ENCODE results near the gene LILRB1.

Gene LILRB1

GRCh38 chr19:54608792-54609191 is 21.5 kb upstream of the LILRB1 start:
- H3K79me1 ChIP-seq (ENCODE audit: low read length) = no peaks in the 10 kb centered on the region
- H3K9me3 ChIP-seq (ENCODE audit: insufficient read depth, low read depth, low read length) = peaks cover 31% of the 10 kb centered on the region
- WGBS (ENCODE audit: extremely low coverage, insufficient coverage, insufficient read length) = no CpG with 5 or more reads among the region's 15 CpGs
- no peak overlapping the region for H3K4me2 ChIP-seq (ENCODE audit: low read length)
- H4K8ac ChIP-seq (ENCODE audit: low read depth, low read length) = no peak overlapping the region
- no peak overlapping the region for H4K12ac ChIP-seq (ENCODE audit: low read depth, low read length)
- no peak overlapping the region for H4K91ac ChIP-seq (ENCODE audit: low read depth, low read length)
- H3K23ac ChIP-seq (ENCODE audit: low read length) = no peak overlapping the region
- H3K4ac ChIP-seq (ENCODE audit: low read depth, low read length) = no peak overlapping the region
- H2AFZ ChIP-seq (ENCODE audit: insufficient read depth, low read length, poor library complexity) = no peak overlapping the region
- no peaks in the 10 kb centered on the region for H3K79me2 ChIP-seq (ENCODE audit: control insufficient read depth, insufficient read depth, low read length, poor library complexity)
- no peak for DNase-seq
- no peak overlapping the region for H2BK12ac ChIP-seq (ENCODE audit: low read length)
- no peak overlapping the region for H3K14ac ChIP-seq (ENCODE audit: low read length)
- H2AK5ac ChIP-seq (ENCODE audit: low read length) = no peak overlapping the region
- no peaks in the 10 kb centered on the region for H3K4me1 ChIP-seq (ENCODE audit: control insufficient read depth in 1 of 2, insufficient read depth in 2 of 2, low read length in 2 of 2)
- no peak overlapping the region for H3K27ac ChIP-seq (ENCODE audit: low read depth, low read length)
- no peak overlapping the region for H3K18ac ChIP-seq (ENCODE audit: low read length)
- H3K4me3 ChIP-seq (ENCODE audit: low read depth, low read length) = peak overlapping the region; percentile 39
- H2BK120ac ChIP-seq (ENCODE audit: insufficient read depth, low read length, poor library complexity) = no peak overlapping the region
- no peaks in the 10 kb centered on the region for H3K27me3 ChIP-seq (ENCODE audit: insufficient read depth, low read length)
- no peak overlapping the region for H3K9ac ChIP-seq (ENCODE audit: low read length)
- H3K36me3 ChIP-seq (ENCODE audit: control insufficient read depth in 1 of 2, insufficient read depth in 2 of 2, low read length in 2 of 2) = no peaks in the 10 kb centered on the region
- no peak overlapping the region for H2BK5ac ChIP-seq (ENCODE audit: low read depth, low read length, poor library complexity)

DNA sequence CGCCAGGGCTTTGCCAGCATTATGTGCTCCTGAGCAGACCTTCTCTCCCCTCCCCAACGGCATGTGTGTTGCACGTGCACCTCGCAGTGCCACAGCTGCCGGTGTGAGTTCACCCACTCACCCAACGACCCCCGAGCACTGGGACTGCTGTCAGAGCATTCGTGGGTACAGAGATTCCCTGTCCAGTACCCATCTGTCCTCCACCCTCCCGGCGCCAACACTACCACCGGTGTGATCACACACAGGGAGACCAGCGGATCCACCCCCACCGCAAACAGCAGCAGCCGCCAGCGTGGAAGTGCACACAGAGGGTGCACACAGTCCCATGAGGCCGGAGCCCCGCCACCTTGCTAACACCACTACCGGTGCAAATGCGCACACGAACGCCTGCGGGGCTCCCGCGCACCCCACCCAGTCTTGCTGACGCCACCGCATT is 20.9 kb upstream of the LILRB1 start:
- WGBS (ENCODE audit: extremely low coverage, insufficient coverage, insufficient read length) = no CpG with 5 or more reads among the region's 26 CpGs
- Histone ChIP-seq H2BK12ac (ENCODE audit: low read length) (no peak overlapping the region), H3K14ac (ENCODE audit: low read length) (no peak overlapping the region), H3K18ac (ENCODE audit: low read length) (no peak overlapping the region), H3K4me2 (ENCODE audit: low read length) (no peak overlapping the region), H3K4me1 (ENCODE audit: control insufficient read depth in 1 of 2, insufficient read depth in 2 of 2, low read length in 2 of 2) (no peaks in the 10 kb centered on the region), H3K27ac (ENCODE audit: low read depth, low read length) (no peak overlapping the region), H2BK5ac (ENCODE audit: low read depth, low read length, poor library complexity) (no peak overlapping the region), H3K4ac (ENCODE audit: low read depth, low read length) (no peak overlapping the region), H2AK5ac (ENCODE audit: low read length) (no peak overlapping the region), H3K4me3 (ENCODE audit: low read depth, low read length) (no peak overlapping the region), H4K12ac (ENCODE audit: low read depth, low read length) (no peak overlapping the region), H3K23ac (ENCODE audit: low read length) (no peak overlapping the region), H3K9me3 (ENCODE audit: insufficient read depth, low read depth, low read length) (peaks cover 31% of the 10 kb centered on the region), H4K91ac (ENCODE audit: low read depth, low read length) (no peak overlapping the region), H2AFZ (ENCODE audit: insufficient read depth, low read length, poor library complexity) (no peak overlapping the region), H4K8ac (ENCODE audit: low read depth, low read length) (no peak overlapping the region), H3K79me2 (ENCODE audit: control insufficient read depth, insufficient read depth, low read length, poor library complexity) (no peaks in the 10 kb centered on the region), H3K9ac (ENCODE audit: low read length) (no peak overlapping the region), H3K27me3 (ENCODE audit: insufficient read depth, low read length) (no peaks in the 10 kb centered on the region), H3K36me3 (ENCODE audit: control insufficient read depth in 1 of 2, insufficient read depth in 2 of 2, low read length in 2 of 2) (no peaks in the 10 kb centered on the region), H3K79me1 (ENCODE audit: low read length) (no peaks in the 10 kb centered on the region), H2BK120ac (ENCODE audit: insufficient read depth, low read length, poor library complexity) (no peak overlapping the region)
- DNase-seq = no peak

GRCh38 chr19:54612428-54612827 is 17.9 kb upstream of the LILRB1 start:
- Histone ChIP-seq H2BK120ac (ENCODE audit: insufficient read depth, low read length, poor library complexity) (no peak overlapping the region), H3K27me3 (ENCODE audit: insufficient read depth, low read length) (no peaks in the 10 kb centered on the region), H3K9me3 (ENCODE audit: insufficient read depth, low read depth, low read length) (peaks cover 25% of the 10 kb centered on the region), H3K4ac (ENCODE audit: low read depth, low read length) (no peak overlapping the region), H3K23ac (ENCODE audit: low read length) (no peak overlapping the region), H3K79me2 (ENCODE audit: control insufficient read depth, insufficient read depth, low read length, poor library complexity) (no peaks in the 10 kb centered on the region), H3K14ac (ENCODE audit: low read length) (no peak overlapping the region), H2AFZ (ENCODE audit: insufficient read depth, low read length, poor library complexity) (no peak overlapping the region), H3K27ac (ENCODE audit: low read depth, low read length) (no peak overlapping the region), H3K18ac (ENCODE audit: low read length) (no peak overlapping the region), H4K8ac (ENCODE audit: low read depth, low read length) (no peak overlapping the region), H3K79me1 (ENCODE audit: low read length) (no peaks in the 10 kb centered on the region), H3K9ac (ENCODE audit: low read length) (no peak overlapping the region), H3K36me3 (ENCODE audit: control insufficient read depth in 1 of 2, insufficient read depth in 2 of 2, low read length in 2 of 2) (no peaks in the 10 kb centered on the region), H3K4me2 (ENCODE audit: low read length) (no peak overlapping the region), H2BK5ac (ENCODE audit: low read depth, low read length, poor library complexity) (no peak overlapping the region), H4K12ac (ENCODE audit: low read depth, low read length) (no peak overlapping the region), H3K4me3 (ENCODE audit: low read depth, low read length) (no peak overlapping the region), H3K4me1 (ENCODE audit: control insufficient read depth in 1 of 2, insufficient read depth in 2 of 2, low read length in 2 of 2) (no peaks in the 10 kb centered on the region), H2AK5ac (ENCODE audit: low read length) (no peak overlapping the region), H2BK12ac (ENCODE audit: low read length) (no peak overlapping the region), H4K91ac (ENCODE audit: low read depth, low read length) (no peak overlapping the region)
- no peak for DNase-seq
- WGBS (ENCODE audit: extremely low coverage, insufficient coverage, insufficient read length) = no CpG with 5 or more reads among the region's 1 CpG

- Histone ChIP-seq H3K9me3 (ENCODE audit: insufficient read depth, low read depth, low read length) (peaks cover 4% of the 10 kb centered on the region), H3K4me3 (ENCODE audit: low read depth, low read length) (no peak overlapping the region), H3K36me3 (ENCODE audit: control insufficient read depth in 1 of 2, insufficient read depth in 2 of 2, low read length in 2 of 2) (no peaks in the 10 kb centered on the region), H3K4me1 (ENCODE audit: control insufficient read depth in 1 of 2, insufficient read depth in 2 of 2, low read length in 2 of 2) (no peaks in the 10 kb centered on the region), H3K79me2 (ENCODE audit: control insufficient read depth, insufficient read depth, low read length, poor library complexity) (no peaks in the 10 kb centered on the region), H3K27me3 (ENCODE audit: insufficient read depth, low read length) (no peaks in the 10 kb centered on the region), H3K9ac (ENCODE audit: low read length) (no peak overlapping the region), H3K23ac (ENCODE audit: low read length) (no peak overlapping the region), H4K12ac (ENCODE audit: low read depth, low read length) (no peak overlapping the region), H2BK12ac (ENCODE audit: low read length) (no peak overlapping the region), H3K79me1 (ENCODE audit: low read length) (no peaks in the 10 kb centered on the region), H4K91ac (ENCODE audit: low read depth, low read length) (no peak overlapping the region), H2AFZ (ENCODE audit: insufficient read depth, low read length, poor library complexity) (no peak overlapping the region), H3K4me2 (ENCODE audit: low read length) (no peak overlapping the region), H3K27ac (ENCODE audit: low read depth, low read length) (no peak overlapping the region), H3K18ac (ENCODE audit: low read length) (no peak overlapping the region), H3K4ac (ENCODE audit: low read depth, low read length) (no peak overlapping the region), H2AK5ac (ENCODE audit: low read length) (no peak overlapping the region), H2BK120ac (ENCODE audit: insufficient read depth, low read length, poor library complexity) (no peak overlapping the region), H3K14ac (ENCODE audit: low read length) (no peak overlapping the region), H4K8ac (ENCODE audit: low read depth, low read length) (no peak overlapping the region), H2BK5ac (ENCODE audit: low read depth, low read length, poor library complexity) (no peak overlapping the region)
- no peak for DNase-seq
- no CpG with 5 or more reads among the region's 1 CpG for WGBS (ENCODE audit: extremely low coverage, insufficient coverage, insufficient read length)
Measured at GRCh38 chr19:54614726-54615125, 15.6 kb upstream of the LILRB1 start.

All from trophoblast cell (in vitro differentiated cells and primary cell).